Loucy (cell line): Measurements from ENCODE around the gene HIP1.

Experiments
- H2AFZ ChIP-seq: fragments of 200-600 bp; sonication (generic); 2 replicates; pipeline ENCODE4 v1.6.0; 2016; ENCODE audit warnings: antibody characterized with exemption, mild to moderate bottlenecking, low read length, moderate library complexity
- H3F3A ChIP-seq: fragments of 200-600 bp; 2 replicates; pipeline ENCODE4 v1.6.0; 2016; ENCODE audit warnings: antibody characterized with exemption, low read depth, mild to moderate bottlenecking
- H3K27me3 ChIP-seq: fragments of 200-600 bp; sonication (generic); 2 replicates; pipeline ENCODE4 v1.6.1; 2014; ENCODE audit warnings: low read length, mild to moderate bottlenecking; ENCODE audit not compliant: insufficient read depth, poor library complexity, severe bottlenecking
- H3K36me3 ChIP-seq: fragments of 200-600 bp; sonication (generic); 2 replicates; pipeline ENCODE4 v1.6.1; 2016; ENCODE audit warnings: low read length; ENCODE audit not compliant: insufficient read depth
- H3K4me1 ChIP-seq: fragments of 200-600 bp; sonication (generic); 2 replicates; pipeline ENCODE4 v1.5.1; 2014; ENCODE audit warnings: low read length, mild to moderate bottlenecking; ENCODE audit not compliant: insufficient read depth, poor library complexity, severe bottlenecking
- H3K4me2 ChIP-seq: fragments of 200-600 bp; sonication (generic); 2 replicates; pipeline ENCODE4 v1.6.0; 2014; ENCODE audit warnings: antibody characterized with exemption, low read length, low read depth, mild to moderate bottlenecking; ENCODE audit not compliant: poor library complexity, severe bottlenecking
- H3K4me3 ChIP-seq: fragments of 200-600 bp; sonication (generic); 2 replicates; pipeline ENCODE4 v1.5.1; 2014; ENCODE audit warnings: low read length, mild to moderate bottlenecking, mixed read lengths; ENCODE audit not compliant: poor library complexity, severe bottlenecking
- H3K79me2 ChIP-seq: fragments of 200-600 bp; sonication (generic); 2 replicates; pipeline ENCODE4 v1.6.1; 2014; ENCODE audit warnings: low read length; ENCODE audit not compliant: insufficient read depth
- H3K9ac ChIP-seq: fragments of 200-600 bp; sonication (generic); 2 replicates; pipeline ENCODE4 v1.6.0; 2014; ENCODE audit warnings: mild to moderate bottlenecking, low read depth, low read length, moderate library complexity; ENCODE audit not compliant: poor library complexity, severe bottlenecking
- H3K9me2 ChIP-seq: fragments of 200-600 bp; sonication (generic); replicated peaks from 2 replicates; pipeline ENCODE4 v1.6.1; 2016; ENCODE audit warnings: low read depth, low read length, mixed read lengths
- H3K9me3 ChIP-seq: fragments of 200-600 bp; sonication (generic); 2 replicates; pipeline ENCODE4 v1.6.1; 2014; ENCODE audit warnings: mild to moderate bottlenecking, antibody characterized with exemption, low read length, low read depth; ENCODE audit not compliant: insufficient read depth
- H4K20me1 ChIP-seq: fragments of 200-600 bp; sonication (generic); 2 replicates; pipeline ENCODE4 v1.6.0; 2014; ENCODE audit warnings: antibody characterized with exemption, low read length, mild to moderate bottlenecking; ENCODE audit not compliant: insufficient read depth, poor library complexity, severe bottlenecking
- CTCF ChIP-seq: fragments of 200-600 bp; sonication (generic); conservative IDR thresholded peaks from 2 replicates; pipeline ENCODE4 v1.5.1; 2014; ENCODE audit warnings: mild to moderate bottlenecking, antibody characterized with exemption, low read length
- EZH2phosphoT487 ChIP-seq: fragments of 200-600 bp; IDR thresholded peaks from 2 replicates; pipeline ENCODE4 v1.6.1; 2018; ENCODE audit warnings: antibody characterized with exemption, mild to moderate bottlenecking, moderate library complexity, borderline replicate concordance

Gene HIP1

GRCh38 chr7:75624134-75624832 lies 114.5 kb downstream of the HIP1 start:
- no peaks in the 10 kb centered on the region for H3K79me2 ChIP-seq
- TF ChIP-seq EZH2phosphoT487 = no peak
- no peak for TF ChIP-seq CTCF
- H2AFZ ChIP-seq = no peak overlapping the region
- H3K9me2 ChIP-seq = no peaks in the 10 kb centered on the region
- H3K9ac ChIP-seq = no peak overlapping the region
- H3K36me3 ChIP-seq = no peaks in the 10 kb centered on the region
- H3K27me3 ChIP-seq = no peaks in the 10 kb centered on the region
- H3K4me3 ChIP-seq = no peak overlapping the region
- H4K20me1 ChIP-seq = no peaks in the 10 kb centered on the region
- no peaks in the 10 kb centered on the region for H3K9me3 ChIP-seq
- no peak overlapping the region for H3K4me2 ChIP-seq
- no peaks in the 10 kb centered on the region for H3K4me1 ChIP-seq
- H3F3A ChIP-seq = no peaks in the 10 kb centered on the region

GRCh38 chr7:75623390-75624133 lies 115.2 kb downstream of the HIP1 start:
- H3K4me3 ChIP-seq = no peak overlapping the region
- H4K20me1 ChIP-seq = no peaks in the 10 kb centered on the region
- TF ChIP-seq EZH2phosphoT487 (no peak), CTCF (no peak)
- H2AFZ ChIP-seq = no peak overlapping the region
- no peaks in the 10 kb centered on the region for H3K9me3 ChIP-seq
- no peaks in the 10 kb centered on the region for H3K36me3 ChIP-seq
- no peaks in the 10 kb centered on the region for H3K79me2 ChIP-seq
- H3K4me2 ChIP-seq = no peak overlapping the region
- no peaks in the 10 kb centered on the region for H3F3A ChIP-seq
- no peaks in the 10 kb centered on the region for H3K27me3 ChIP-seq
- H3K9me2 ChIP-seq = no peaks in the 10 kb centered on the region
- H3K9ac ChIP-seq = no peak overlapping the region
- peaks cover 3% of the 10 kb centered on the region for H3K4me1 ChIP-seq

- Histone ChIP-seq H3K4me2 (no peak overlapping the region), H3K4me1 (peaks cover 21% of the 10 kb centered on the region), H2AFZ (no peak overlapping the region), H3F3A (no peaks in the 10 kb centered on the region), H4K20me1 (no peaks in the 10 kb centered on the region), H3K9me3 (no peaks in the 10 kb centered on the region), H3K79me2 (no peaks in the 10 kb centered on the region), H3K36me3 (no peaks in the 10 kb centered on the region), H3K9me2 (no peaks in the 10 kb centered on the region), H3K27me3 (no peaks in the 10 kb centered on the region), H3K4me3 (no peak overlapping the region), H3K9ac (no peak overlapping the region)
- no peak for TF ChIP-seq CTCF
Measured at GRCh38 chr7:75621124-75621523, 117.6 kb downstream of the HIP1 start.
